Activated B cell treated with CpG ODN at 0.5 μM for 24 hours (primary cell): ENCODE measurements around the gene IL1RAP. TPM values are rescaled to one million over a fixed set of nuclear protein-coding genes. Genes with fewer than 3 reads are reported as not detected.
"Not testable (repeated sequence)": the region's sequence is repeated elsewhere in the genome, so short reads cannot be mapped to it uniquely, and the experiment has no call there.

ENCODE experiments used
- ATAC-seq: fragments of 200-7000 bp; cut with Tn5 transposase; one replicate; pipeline ENCODE4 v1.10.0; 2021; ENCODE audit warnings: low read depth, mild to moderate bottlenecking, moderate library complexity
- CTCF ChIA-PET: fragments of 350-600 bp; sonication (Branson Sonifier 250); formaldehyde crosslinking; loops from one replicate; lab custom pipeline; 2021; ENCODE audit warnings: antibody characterized with exemption; lab: Charles Lee
- POLR2A ChIA-PET: fragments of 350-600 bp; sonication (Branson Sonifier 250); formaldehyde crosslinking; loops from one replicate; lab custom pipeline; 2021; ENCODE audit warnings: antibody characterized with exemption; lab: Charles Lee
- DNase-seq: peaks from one replicate; pipeline ENCODE4 v3.0.0; 2022
- H3K27ac Mint-ChIP-seq: one replicate; pipeline ENCODE4 v1.8.0; 2020; ENCODE audit warnings: mixed read lengths
- H3K27me3 Mint-ChIP-seq: one replicate; pipeline ENCODE4 v1.8.0; 2021; ENCODE audit warnings: mixed read lengths
- H3K36me3 Mint-ChIP-seq: one replicate; pipeline ENCODE4 v1.8.0; 2021; ENCODE audit warnings: low read depth, mixed read lengths
- H3K4me1 Mint-ChIP-seq: one replicate; pipeline ENCODE4 v1.8.0; 2021; ENCODE audit warnings: mixed read lengths
- H3K4me3 Mint-ChIP-seq: one replicate; pipeline ENCODE4 v1.8.0; 2020; ENCODE audit warnings: mild to moderate bottlenecking, mixed read lengths
- H3K9me3 Mint-ChIP-seq: one replicate; pipeline ENCODE4 v1.8.0; 2020; ENCODE audit warnings: mixed read lengths
- CTCF ChIP-seq: fragments of 200-600 bp; IDR thresholded peaks from one replicate; pipeline ENCODE4 v1.8.0; 2022; ENCODE audit warnings: antibody characterized with exemption, mild to moderate bottlenecking
- intact Hi-C: fragments of 100-400 bp; cut with micrococcal nuclease; formaldehyde crosslinking; loops from one replicate; pipeline ENCODE4 v1.15.1; 2024
- total RNA-seq: library from RNA; stranded (reverse); gene quantifications from 2 replicates; pipeline ENCODE4 v1.2.3, GENCODE V29; 2022

The IL1RAP gene
- total RNA-seq, 1 donor from 2014 or later: 6.3 TPM

- no peak for ATAC-seq
Observed at GRCh38 chr3:190666821-190667220, 152.9 kb downstream of the IL1RAP start.

GRCh38 chr3:190671658-190672057 is 157.8 kb downstream of the IL1RAP start:
- H3K27me3 Mint-ChIP-seq: no peaks in the 10 kb centered on the region

More at GRCh38 chr3:190666821-190667220, 152.9 kb downstream of the IL1RAP start:
- no peaks in the 10 kb centered on the region for H3K4me1 Mint-ChIP-seq
- ChIA-PET CTCF (no interaction called here), POLR2A (no interaction called here)
- no peak overlapping the region for H3K27ac Mint-ChIP-seq
- TF ChIP-seq CTCF: no peak
- H3K9me3 Mint-ChIP-seq: no peaks in the 10 kb centered on the region
- DNase-seq: no peak
- H3K4me3 Mint-ChIP-seq: no peak overlapping the region
- peaks cover 6% of the 10 kb centered on the region for H3K27me3 Mint-ChIP-seq
- intact Hi-C loops: no loop called here
- H3K36me3 Mint-ChIP-seq: no peaks in the 10 kb centered on the region

GRCh38 chr3:190673148-190673547 is 159.3 kb downstream of the IL1RAP start:
- H3K4me1 Mint-ChIP-seq: no peaks in the 10 kb centered on the region
- TF ChIP-seq CTCF: no peak
- ChIA-PET POLR2A (no interaction called here), CTCF (no interaction called here)
- ATAC-seq (no peak), DNase-seq (no peak)
- H3K27ac Mint-ChIP-seq: no peak overlapping the region
- intact Hi-C loops: no loop called here
- H3K9me3 Mint-ChIP-seq: peaks cover 2% of the 10 kb centered on the region
- H3K36me3 Mint-ChIP-seq: no peaks in the 10 kb centered on the region
- no peaks in the 10 kb centered on the region for H3K27me3 Mint-ChIP-seq
- H3K4me3 Mint-ChIP-seq: no peak overlapping the region

More at GRCh38 chr3:190671658-190672057, 157.8 kb downstream of the IL1RAP start:
- TF ChIP-seq CTCF: no peak
- CTCF ChIA-PET: no interaction called here
- ATAC-seq: no peak
- no peak overlapping the region for H3K4me3 Mint-ChIP-seq
- H3K9me3 Mint-ChIP-seq: no peaks in the 10 kb centered on the region
- POLR2A ChIA-PET: no interaction called here
- no peaks in the 10 kb centered on the region for H3K4me1 Mint-ChIP-seq
- H3K27ac Mint-ChIP-seq: no peak overlapping the region
- intact Hi-C loops: no loop called here
- no peak for DNase-seq
- no peaks in the 10 kb centered on the region for H3K36me3 Mint-ChIP-seq

- H3K27ac Mint-ChIP-seq: no peak overlapping the region
- ChIA-PET POLR2A (no interaction called here), CTCF (no interaction called here)
Observed at GRCh38 chr3:190676481-190676880, 162.6 kb downstream of the IL1RAP start.

DNA sequence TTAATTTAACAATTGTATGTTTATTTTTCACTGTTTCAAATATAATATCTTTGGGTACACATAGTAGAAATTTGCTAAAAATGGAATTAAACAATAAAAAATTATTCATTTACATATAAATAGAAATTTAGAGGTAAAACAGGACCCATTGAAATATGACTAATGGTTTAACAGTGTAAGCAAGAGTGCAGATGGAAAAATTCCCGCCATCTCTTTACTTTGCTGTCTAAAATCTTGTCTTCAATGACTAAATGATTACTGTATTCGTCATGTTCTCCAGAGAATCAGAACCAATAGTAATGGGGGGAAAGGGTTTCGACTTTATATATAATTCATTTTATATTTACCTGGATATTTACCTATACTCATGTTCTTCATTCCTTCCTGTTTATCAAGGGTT is 163.1 kb downstream of the IL1RAP start:
- Mint-ChIP-seq H3K36me3 (no peaks in the 10 kb centered on the region), H3K4me1 (no peaks in the 10 kb centered on the region), H3K27ac (no peak overlapping the region), H3K27me3 (no peaks in the 10 kb centered on the region), H3K4me3 (no peak overlapping the region), H3K9me3 (peaks cover 3% of the 10 kb centered on the region)
- no peak for DNase-seq
- no peak for ATAC-seq
- TF ChIP-seq CTCF: no peak
- intact Hi-C loops: no loop called here
- POLR2A ChIA-PET: no interaction called here
- CTCF ChIA-PET: no interaction called here

More at GRCh38 chr3:190676481-190676880, 162.6 kb downstream of the IL1RAP start:
- DNase-seq (no peak), ATAC-seq (no peak)
- peaks cover 3% of the 10 kb centered on the region for H3K9me3 Mint-ChIP-seq
- no peaks in the 10 kb centered on the region for H3K4me1 Mint-ChIP-seq
- no peaks in the 10 kb centered on the region for H3K36me3 Mint-ChIP-seq
- intact Hi-C loops: no loop called here
- no peaks in the 10 kb centered on the region for H3K27me3 Mint-ChIP-seq
- TF ChIP-seq CTCF: no peak
- H3K4me3 Mint-ChIP-seq: no peak overlapping the region

DNA sequence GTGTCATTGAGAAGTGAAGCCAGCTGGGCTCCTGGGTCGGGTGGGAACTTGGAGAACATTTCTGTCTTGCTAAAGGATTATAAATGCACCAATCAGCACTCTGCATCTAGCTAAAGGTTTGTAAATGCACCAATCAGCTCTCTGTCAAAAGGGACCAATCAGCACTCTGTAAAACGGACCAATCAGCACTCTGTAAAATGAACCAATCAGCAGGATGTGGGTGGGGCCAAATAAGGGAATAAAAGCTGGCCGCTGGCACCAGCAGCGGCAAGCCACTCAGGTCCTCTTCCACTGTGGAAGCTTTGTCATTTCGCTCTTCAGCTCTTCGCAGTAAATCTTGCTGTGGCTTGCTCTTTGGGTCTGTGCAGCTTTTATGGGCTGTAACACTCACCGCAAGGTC is 164.0 kb downstream of the IL1RAP start:
- H3K27me3 Mint-ChIP-seq, H3K4me1 Mint-ChIP-seq, H3K27ac Mint-ChIP-seq, H3K4me3 Mint-ChIP-seq, H3K9me3 Mint-ChIP-seq, intact Hi-C loops, POLR2A ChIA-PET, H3K36me3 Mint-ChIP-seq, ATAC-seq, CTCF ChIA-PET, DNase-seq: not testable (repeated sequence)
